HG03103 (cell line): ENCODE results near the gene SPDYE4.
"Not testable (repeated sequence)": the region's sequence is repeated elsewhere in the genome, so short reads cannot be mapped to it uniquely, and the experiment has no call there.

Experiments used
- ATAC-seq: cut with Tn5 transposase; IDR thresholded peaks from one replicate; pipeline ENCODE4 v1.9.1; 2021; ENCODE audit warnings: low read depth; ENCODE audit not compliant: unreplicated experiment

Gene SPDYE4, protein sequence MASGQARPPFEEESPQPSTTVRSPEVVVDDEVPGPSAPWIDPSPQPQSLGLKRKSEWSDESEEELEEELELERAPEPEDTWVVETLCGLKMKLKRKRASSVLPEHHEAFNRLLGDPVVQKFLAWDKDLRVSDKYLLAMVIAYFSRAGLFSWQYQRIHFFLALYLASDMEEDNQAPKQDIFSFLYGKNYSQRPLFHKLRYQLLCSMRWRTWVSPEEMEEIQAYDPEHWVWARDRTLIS

DNA sequence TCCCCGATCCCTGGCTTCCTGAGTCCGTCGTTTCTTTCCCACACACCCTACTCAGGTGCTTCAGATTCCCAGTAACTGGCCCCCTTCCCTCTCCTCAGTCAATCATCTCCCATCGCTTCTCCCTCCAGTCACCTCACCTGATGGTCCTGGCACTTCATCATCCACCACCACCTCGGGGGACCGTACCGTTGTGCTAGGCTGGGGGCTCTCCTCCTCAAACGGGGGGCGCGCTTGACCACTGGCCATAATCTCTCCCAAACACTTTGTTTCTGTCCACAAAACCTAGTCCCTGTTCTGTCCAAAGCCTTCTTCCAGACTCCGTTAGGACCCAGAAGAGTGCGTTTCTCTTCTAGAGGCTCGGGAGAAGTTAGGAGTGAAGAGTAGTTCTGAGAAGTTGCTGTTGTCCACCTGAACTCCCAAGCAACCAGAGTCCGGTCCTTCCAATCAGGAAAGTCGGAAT, at the start of gene SPDYE4:
TSS of gene SPDYE4 (minus strand) at position 410 of the 460 bp plus-strand sequence. CDS start at position 246, 164 bp downstream.
- ATAC-seq = no peak

DNA sequence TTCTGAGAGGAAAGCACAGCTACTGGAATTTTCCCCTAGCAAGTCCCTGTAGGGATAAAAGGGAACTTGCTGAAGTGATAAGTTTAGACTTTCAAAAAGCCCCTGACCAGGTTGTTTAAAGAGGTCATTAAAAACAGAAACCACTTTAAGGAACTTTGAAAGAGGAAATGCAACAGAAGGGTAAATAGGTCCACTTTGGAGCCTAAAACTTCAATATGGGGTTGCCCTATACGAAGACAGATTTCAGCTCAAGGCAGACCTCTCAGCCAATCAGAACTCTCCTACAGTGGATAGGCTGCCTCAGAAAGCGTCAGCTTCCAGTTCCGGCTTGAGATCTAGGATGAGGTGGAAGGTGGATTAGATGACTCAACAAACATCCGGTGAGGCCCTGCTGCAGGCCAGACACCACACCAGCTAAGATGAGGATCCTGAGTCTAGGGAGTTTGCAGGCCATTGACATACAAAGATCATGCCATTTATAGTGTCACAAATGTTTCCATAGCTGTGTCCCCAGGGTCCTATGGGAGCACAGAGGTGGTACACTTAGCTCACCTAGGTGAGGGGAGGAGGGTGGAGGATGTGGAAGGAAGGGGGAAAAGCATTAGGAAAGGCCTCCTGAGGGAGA, 48.7 kb upstream of the SPDYE4 start:
- peak; percentile 89 for ATAC-seq

DNA sequence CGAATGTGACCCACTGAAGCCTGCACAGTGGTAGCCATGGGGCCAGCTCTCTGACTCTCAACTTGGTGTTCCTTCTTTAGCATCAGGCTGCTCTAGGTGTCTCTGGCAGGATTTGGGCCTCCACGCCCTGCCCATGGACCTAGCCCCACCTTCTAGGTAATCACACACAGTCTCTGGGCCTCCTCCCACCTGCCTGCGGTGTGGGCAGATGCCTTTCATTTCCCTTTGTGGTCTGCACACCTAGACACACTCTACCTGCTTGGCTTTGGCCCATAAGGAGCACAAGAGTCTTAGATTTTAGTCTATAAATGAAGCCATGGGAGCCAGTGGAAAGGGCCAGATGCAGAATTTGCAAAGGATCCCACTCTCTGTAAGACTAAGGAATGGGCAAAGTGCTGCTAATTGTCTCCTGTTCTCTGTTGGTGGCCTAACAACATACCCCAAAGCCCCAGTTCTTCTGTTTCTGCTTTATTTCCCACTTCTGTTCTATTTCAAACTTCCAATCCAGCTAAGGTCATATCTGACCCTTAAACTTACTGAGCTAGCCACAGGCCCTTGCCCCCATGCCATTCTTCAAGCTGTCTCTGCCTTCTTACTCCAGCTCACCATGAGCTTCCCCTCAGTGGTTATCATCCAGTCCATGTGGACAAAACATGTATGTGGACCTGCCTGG, 48.0 kb upstream of the SPDYE4 start:
- peak; percentile 22 for ATAC-seq

DNA sequence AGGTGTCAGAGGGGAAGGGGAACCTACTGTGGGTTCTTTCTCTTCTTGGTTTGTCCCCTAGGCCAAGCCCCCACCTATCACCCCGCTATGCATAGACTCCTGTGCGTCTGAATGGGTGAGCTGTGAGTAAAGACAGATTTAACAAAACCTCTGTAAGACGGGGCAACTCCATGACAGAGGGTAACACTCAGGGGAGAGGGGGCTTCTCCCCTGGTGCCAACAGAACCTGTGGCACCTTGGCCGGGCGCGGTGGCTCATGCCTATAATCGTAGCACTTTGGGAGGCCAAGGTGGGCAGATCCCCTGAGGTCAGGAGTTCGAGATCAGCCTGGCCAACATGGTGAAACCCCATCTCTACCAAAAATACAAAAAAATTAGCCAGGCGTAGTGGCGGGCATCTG, 47.0 kb upstream of the SPDYE4 start:
- not testable (repeated sequence) for ATAC-seq

DNA sequence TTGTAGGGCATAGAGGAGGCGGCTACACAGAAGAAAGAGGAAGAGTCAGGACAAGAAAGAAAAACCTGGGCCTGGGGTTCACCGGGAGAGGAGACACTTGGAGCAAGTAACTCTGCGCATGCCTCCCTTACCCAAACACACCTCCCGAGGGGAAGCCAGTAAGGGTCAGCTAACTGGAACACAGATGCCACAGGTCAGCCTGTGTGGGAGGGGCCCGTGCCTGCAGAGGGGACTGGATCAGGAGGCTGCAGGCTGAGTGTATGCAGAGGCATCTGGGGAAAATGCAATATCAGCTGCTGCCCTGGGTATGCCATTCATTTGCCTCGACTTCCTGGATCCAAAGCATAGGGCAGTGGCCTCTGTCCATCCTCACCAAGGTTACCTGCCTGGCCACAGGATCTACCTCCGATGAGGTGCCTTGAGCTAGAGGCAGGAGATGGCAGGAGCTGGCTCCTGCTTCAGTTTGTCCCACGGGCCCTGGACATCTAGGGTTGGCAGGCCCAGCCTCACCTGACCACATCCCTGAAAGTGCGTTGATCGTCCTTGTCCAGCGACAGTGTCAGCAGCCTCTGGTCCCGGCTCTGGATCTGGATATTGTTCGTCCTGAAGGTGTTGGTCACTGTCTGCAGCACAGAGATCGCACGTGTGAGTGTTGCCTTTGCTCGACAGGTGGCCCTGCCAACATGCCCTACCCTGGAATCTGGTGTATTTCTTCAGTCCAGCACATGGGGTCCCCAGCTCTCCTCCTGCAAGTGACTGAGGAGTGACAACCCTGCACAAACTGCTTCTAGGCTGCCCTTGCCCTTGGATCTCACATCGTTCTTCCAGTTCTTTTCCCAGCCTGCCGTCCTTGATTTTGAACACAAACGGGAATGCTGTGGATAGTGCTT, 45.4 kb upstream of the SPDYE4 start:
- no peak for ATAC-seq

DNA sequence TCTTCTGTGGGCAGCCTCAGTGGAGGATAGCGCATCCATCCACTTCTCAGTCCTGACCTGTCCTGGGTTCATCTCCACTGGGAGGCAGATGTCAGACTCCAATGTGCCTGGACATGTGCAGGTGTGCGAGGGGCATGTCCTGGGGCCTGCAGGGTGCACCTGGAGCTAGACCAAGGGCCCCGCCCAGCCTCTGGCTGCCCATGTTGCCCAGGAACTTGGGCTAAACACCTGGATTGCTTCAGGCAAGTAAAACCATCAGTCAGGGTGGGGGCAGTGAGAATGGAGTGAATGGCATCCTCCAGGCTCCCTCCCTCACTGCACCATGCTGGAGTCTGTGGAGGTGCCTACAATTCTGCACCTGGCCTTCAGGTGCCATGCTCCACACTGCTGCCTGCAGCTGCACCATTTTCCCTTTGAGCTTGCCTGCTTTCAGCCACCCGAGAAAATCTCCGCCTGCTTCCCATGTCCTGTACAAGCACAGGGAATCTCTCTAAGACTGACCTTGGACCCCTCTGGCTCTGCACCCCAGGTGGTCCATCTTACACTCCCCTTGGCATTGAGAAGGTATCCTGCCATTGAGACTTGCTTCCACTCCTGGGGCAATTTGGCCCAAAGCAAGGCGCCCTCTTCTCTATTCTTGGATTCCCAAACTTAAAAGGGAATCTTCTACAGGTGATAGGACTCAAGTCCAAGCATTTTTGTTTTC, 42.9 kb upstream of the SPDYE4 start:
- no peak for ATAC-seq

DNA sequence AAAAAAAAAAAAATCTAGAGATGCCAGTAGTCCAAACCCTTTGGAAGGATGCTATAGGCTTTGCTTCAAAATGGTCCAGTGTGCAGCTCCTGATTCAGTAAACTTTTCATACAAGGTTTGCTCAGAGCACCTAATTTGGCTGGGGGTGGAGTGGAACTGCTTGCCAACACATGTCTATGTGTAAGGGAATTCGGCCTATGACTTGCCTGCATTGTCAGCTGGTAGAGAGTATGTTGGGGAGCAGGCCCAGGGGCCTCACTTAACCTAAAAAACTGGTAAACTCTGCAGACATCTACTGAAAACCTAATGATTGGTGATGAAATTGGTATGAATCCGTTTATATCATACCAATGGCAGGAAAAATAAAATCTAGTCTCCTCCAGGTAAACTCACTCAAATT, 42.3 kb upstream of the SPDYE4 start:
- no peak for ATAC-seq

DNA sequence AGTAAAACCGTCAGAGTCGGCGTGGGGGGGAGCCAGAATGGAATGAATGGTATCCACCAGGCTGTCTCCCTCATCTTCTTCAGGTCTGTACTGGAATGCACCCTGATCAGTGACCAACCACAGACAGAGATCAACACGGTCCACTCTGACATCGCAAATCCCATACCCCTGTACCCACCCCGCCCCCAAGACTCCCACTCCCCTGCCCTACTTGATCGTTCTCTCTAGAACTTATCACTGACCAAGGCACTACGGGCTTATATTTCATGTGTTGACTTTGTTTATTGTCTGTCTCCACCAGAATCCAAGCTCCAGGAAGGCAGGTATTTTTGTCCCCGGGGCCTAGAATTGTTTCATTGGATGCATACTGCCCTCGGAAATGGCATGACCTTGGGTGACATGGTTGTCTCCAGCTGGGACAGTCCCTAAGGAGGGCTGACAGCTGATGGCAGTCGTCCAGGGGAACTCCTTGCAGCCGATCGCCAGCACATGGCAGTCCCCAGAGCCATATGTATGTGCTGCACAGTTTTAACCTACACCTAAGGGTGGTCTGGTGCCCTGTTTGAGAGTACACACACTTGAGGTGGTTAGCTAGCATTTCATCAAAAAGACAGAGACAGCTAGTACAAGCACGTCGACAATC, 41.3 kb upstream of the SPDYE4 start:
- ATAC-seq = no peak

DNA sequence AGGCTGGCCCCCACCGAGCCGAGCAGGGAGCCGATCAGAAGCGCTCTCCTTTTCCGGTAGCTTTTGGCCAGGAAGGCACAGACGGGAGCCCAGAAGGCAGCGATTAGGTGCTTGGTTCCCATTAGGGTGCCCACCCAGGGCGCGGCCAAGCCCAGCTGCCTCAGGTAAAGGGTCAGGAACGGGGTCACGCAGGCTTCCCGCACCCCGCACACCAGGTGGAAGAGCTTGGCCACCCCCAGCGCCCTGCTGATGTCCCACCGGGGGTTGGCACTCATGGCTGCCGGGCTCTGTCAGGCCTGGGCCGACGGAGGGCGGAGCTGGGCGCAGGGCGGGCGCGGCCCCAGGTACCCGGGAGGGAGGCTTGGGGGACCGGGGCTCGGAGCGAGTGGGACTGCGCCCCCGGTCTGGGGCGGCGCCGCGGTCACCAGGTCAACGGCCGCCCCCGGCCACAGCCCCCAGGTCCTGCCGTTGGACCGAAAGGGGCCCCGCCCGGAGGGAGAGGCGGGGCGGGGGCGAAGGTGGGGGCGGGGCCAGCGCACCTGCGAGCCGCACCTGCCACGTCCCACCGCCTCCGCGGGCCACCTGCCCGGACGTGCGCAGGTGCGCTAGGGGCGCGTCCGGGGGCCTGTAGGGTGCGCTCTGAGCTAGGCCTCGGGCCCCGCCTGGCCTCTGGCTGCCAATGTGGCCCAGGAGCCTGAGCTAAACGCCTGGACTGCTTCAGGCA, 40.7 kb upstream of the SPDYE4 start, which contains the start of gene MFSD6L:
TSS of gene MFSD6L (minus strand) at position 520 of the 724 bp plus-strand sequence. CDS start at position 275, 245 bp downstream.
- ATAC-seq = no peak

DNA sequence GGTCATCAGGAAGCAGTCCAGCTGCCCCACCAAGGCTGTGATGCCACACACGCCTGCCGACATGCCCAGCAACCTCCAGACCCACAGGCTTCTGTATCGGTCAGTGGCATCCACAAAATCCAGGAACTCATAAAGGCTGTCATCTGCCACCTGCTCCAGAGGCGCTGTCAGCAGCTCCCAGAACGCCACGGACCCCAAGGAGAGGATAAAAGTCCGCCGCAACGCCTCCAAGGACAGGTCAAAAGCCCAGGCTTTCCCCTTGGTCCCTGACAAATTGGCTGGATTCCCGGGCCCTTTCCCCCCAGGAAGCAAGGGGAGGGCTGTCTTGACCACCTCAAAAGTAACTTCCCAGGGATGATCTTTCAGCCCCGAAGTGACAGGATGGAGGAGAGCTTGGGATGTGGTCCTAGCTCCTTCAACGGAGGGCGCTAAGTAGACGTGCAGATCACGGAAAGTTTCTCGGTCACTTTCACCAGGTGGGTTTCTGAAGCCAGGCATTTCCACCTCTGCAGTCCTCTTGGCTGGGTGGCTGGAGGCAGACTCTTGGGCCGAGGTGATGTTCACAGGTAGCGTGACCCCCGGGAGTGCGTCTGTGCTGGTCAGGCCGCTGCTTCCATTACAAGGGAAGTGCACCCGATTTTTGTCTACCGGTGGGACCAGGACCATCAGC, 40.0 kb upstream of the SPDYE4 start:
- ATAC-seq = no peak

DNA sequence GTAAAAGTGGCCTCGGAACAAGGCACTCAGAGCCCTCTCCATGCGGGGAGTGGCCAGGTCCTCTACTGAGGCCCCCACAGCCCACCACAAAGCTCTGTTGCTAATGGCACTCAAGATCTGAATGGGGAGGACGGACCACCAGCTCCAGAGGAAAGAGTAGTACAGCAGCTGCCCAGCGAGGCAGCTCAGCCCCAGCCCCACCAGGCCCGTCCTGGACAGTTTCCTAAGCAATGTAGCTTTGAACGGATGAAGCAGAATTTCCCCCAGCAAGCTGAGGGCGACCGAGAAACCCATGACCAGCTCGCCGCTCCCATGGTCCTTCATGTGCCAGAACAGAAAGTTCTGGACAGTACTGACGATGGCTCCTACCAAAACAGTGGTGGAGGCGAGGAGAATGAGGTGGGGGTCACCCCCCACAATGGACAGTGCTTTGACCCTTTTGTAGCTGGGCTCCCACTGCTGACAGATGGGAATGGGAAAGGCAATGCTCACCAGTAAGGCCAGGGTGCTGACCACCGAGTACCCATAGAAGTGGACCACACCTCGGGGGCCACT, 39.4 kb upstream of the SPDYE4 start:
- ATAC-seq = no peak

DNA sequence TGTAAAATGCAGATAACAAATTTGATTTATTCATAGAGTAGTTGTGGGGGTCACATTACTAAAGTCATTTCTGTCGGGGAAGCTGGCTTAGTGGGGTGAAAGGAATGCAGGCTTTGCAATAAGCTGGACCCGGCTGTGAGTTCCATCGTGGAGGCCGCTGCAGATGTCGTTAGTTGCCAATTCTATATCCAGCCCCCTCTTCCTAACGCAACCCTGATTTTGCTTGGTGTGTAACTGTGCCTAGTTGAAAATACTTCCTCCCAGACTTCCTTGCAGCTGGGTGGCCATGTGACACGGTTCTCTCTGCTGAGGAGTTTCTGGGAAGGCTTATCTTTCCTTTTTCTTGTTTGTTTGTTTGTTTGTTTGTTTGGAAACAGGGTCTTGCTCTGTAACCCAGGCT, 36.3 kb upstream of the SPDYE4 start:
- ATAC-seq = no peak

DNA sequence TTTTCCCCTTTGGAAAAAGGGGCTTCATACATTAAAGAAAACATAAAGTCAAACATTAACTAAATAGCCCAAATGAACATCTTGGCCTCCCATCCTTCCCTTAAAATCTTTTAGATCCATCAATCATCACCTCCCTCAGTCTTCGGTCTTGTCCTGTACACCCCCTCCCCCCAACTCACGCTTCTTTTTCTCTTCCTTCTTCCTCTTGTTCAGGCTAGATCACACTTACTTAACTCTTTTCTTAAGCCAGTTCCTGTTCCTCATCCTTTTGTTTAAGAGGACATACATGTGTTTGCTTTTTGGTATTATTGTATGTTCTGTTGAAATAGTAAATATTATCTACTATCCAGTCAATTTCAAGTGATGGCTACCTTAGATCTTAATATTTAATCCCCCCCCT, 35.3 kb upstream of the SPDYE4 start:
- no peak for ATAC-seq

DNA sequence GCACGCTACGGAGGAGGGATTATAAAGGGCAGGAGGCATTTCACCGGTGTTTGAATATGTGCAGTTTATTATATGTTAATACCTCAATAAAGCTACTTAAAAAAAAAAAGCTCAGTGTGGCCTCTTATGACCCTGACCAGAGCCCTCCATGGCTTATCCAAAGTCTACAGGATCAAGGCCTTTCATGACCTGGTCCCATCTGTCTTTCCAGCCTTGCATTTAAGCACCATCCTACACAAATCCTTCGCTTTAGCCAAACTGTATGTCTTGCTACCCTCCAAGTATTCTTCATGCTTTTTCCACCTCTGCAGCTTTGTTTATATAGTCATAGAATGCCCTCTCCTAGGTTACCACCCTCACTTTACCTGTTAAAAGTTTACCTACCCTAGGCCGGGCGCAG, 34.3 kb upstream of the SPDYE4 start:
- ATAC-seq = no peak

DNA sequence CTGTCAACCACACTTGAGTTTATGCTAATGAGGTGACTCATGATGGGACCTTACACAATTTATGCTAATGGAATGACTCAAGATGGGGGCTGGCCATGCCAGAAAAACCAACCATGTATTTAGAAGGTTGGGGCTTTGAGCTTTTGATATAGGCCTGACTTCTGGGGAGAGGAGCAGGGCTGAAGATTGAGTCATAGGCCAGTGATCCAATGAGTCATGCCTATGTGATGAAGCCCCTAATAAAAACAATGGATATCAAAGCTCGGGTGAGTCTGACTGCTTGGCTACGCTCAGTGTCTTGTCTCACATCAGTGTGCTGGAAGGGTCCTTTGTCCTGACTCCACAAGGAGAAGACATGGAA, 33.5 kb upstream of the SPDYE4 start:
- no peak for ATAC-seq

DNA sequence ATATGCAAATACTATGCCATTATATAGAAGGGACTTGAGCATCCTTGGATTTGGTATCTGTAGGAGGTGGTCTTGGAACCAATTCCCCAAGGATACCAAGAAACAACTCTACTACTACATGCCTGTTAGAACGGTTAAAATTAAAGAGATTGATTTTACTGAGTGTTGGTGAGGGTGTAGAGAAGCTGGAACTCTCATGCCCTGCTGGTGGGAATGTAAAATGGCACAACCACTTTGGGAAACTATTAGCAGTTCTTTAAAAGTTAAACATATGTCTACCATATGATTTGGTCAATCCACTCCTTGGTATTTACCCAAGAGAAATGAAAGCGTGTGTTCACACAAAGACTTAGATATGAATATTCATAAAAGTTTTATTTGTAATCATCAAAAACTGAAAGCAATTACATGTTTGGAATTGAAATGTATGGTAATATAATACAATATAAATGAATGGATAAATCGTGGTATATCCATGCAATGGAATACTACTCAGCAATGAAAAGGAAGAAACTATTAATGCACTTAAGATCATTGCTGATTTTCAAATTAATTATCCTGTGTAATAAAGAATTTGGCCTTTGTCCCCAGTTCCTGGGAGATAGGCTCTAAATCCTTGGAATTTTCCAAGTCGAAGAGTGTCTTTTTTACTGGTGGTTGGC, 33.0 kb upstream of the SPDYE4 start:
- ATAC-seq = no peak

DNA sequence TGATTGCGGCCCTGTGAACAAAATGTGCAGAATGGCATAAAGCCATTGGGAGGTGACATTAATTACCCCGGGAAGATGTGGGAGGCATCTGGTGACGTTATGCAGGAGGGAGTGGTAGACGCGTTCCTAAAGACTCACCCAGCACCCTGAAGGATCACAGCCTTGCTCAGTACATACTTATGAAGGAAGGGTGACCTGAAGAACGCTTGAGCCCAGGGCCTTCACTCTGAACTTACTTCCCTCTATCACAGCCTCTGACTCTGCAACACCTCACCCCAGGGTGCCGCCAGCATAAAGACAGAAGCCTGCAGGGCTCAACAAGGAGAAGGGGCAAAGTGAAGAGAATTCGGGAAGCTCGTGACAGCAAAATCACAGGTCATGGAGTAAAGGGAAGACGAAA, 31.4 kb upstream of the SPDYE4 start:
- ATAC-seq = no peak

DNA sequence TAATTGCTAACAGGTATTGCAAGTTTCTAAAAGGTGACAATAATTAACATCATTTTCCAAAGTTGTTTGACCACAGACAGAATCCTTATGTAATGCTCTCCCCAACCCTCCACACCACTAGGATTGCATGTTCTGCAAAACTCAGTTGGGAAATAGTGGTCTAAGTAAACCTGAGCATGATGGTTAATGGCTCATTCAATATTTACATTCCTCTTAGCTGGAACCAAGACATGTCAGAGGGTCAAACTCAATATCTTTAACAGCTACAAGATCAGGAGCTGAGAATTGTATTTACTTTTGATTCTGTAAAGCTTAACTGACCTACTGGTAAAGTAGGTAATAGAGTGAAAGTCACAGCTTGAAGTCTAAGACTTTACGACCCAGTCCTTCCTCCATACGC, 30.7 kb upstream of the SPDYE4 start:
- ATAC-seq = no peak
